HG02798 (cell line): ENCODE results near the gene NDUFA5.
A peak's percentile ranks its signal among the peaks of the same experiment; 100 is the strongest.
"Not testable (repeated sequence)": the region's sequence is repeated elsewhere in the genome, so short reads cannot be mapped to it uniquely, and the experiment has no call there.

Source experiments
- ATAC-seq: cut with Tn5 transposase; IDR thresholded peaks from one replicate; pipeline ENCODE4 v1.9.1; 2021; ENCODE audit warnings: mild to moderate bottlenecking; ENCODE audit not compliant: unreplicated experiment, poor library complexity

Gene NDUFA5

GRCh38 chr7:123558289-123558874 lies 764 bp upstream of the NDUFA5 start:
- ATAC-seq: no peak

GRCh38 chr7:123557016-123557397 lies 611 bp downstream of the NDUFA5 start:
- ATAC-seq: no peak

GRCh38 chr7:123555484-123555883 lies 2.1 kb downstream of the NDUFA5 start:
- ATAC-seq: no peak

GRCh38 chr7:123553159-123553558 lies 4.5 kb downstream of the NDUFA5 start:
- ATAC-seq: no peak

- ATAC-seq: no peak
Measured at GRCh38 chr7:123552641-123553040, 5.0 kb downstream of the NDUFA5 start.

- ATAC-seq: not testable (repeated sequence)
Measured at GRCh38 chr7:123552134-123552533, 5.5 kb downstream of the NDUFA5 start.

- no peak for ATAC-seq
Measured at GRCh38 chr7:123548406-123548805, 9.2 kb downstream of the NDUFA5 start.

- ATAC-seq: no peak
Measured at GRCh38 chr7:123539871-123540270, 17.7 kb downstream of the NDUFA5 start.

- ATAC-seq: no peak
Measured at GRCh38 chr7:123538897-123539296, 18.7 kb downstream of the NDUFA5 start.

GRCh38 chr7:123538189-123538714 lies 19.4 kb downstream of the NDUFA5 start:
- ATAC-seq: no peak

GRCh38 chr7:123537026-123537642 lies 20.5 kb downstream of the NDUFA5 start:
- no peak for ATAC-seq

- no peak for ATAC-seq
Measured at GRCh38 chr7:123535517-123535916, 22.1 kb downstream of the NDUFA5 start.

- ATAC-seq: peak; percentile 81
Measured at GRCh38 chr7:123534383-123535260, 23.0 kb downstream of the NDUFA5 start, which contains the start of gene IQUB. TSS of gene IQUB (minus strand) at chr7:123534595. CDS start at chr7:123512340, 22,255 bp downstream.

GRCh38 chr7:123533929-123534382 lies 23.7 kb downstream of the NDUFA5 start:
- peak; percentile 7 for ATAC-seq

- no peak for ATAC-seq
Measured at GRCh38 chr7:123533553-123533917, 24.1 kb downstream of the NDUFA5 start.

- peak; percentile 34 for ATAC-seq
Measured at GRCh38 chr7:123532788-123533552, 24.6 kb downstream of the NDUFA5 start.

- ATAC-seq: peak; percentile 1
Measured at GRCh38 chr7:123532343-123532742, 25.3 kb downstream of the NDUFA5 start.

GRCh38 chr7:123530035-123530591 lies 27.5 kb downstream of the NDUFA5 start:
- ATAC-seq: not testable (repeated sequence)

GRCh38 chr7:123528265-123528664 lies 29.4 kb downstream of the NDUFA5 start:
- no peak for ATAC-seq

- not testable (repeated sequence) for ATAC-seq
Measured at GRCh38 chr7:123527712-123528225, 29.8 kb downstream of the NDUFA5 start.
